RWPE1 (cell line): ENCODE data around the gene CRYBA1.

ENCODE experiments used
- CTCF ChIA-PET: fragments of 350-600 bp; sonication (Branson Sonifier 250); formaldehyde crosslinking; extraction: SDS; loops from one replicate; lab custom pipeline; 2021; lab: Yijun Ruan, JAX
- POLR2A ChIA-PET: fragments of 400-600 bp; formaldehyde crosslinking; extraction: SDS; loops from one replicate; lab custom pipeline; 2020; ENCODE audit warnings: antibody characterized with exemption; ENCODE audit not compliant: low non-redundant PET; lab: Yijun Ruan, JAX
- DNase-seq: peaks from one replicate; pipeline ENCODE4 v3.0.0; 2012; ENCODE audit warnings: low spot score
- H3K27ac ChIP-seq: fragments of 450-650 bp; 2 replicates; pipeline ENCODE4 v1.5.1; 2017
- TF ChIP-seq, protein P1 (sequence below): fragments of 450-650 bp; conservative IDR thresholded peaks from 2 replicates; pipeline ENCODE4 v1.5.1; 2017; ENCODE audit warnings: low read depth, mild to moderate bottlenecking

CRYBA1 gene

GRCh38 chr17:29250666-29251065, 4.0 kb downstream of the CRYBA1 start:
- no peak for DNase-seq
- POLR2A ChIA-PET, result no interaction called here

DNA sequence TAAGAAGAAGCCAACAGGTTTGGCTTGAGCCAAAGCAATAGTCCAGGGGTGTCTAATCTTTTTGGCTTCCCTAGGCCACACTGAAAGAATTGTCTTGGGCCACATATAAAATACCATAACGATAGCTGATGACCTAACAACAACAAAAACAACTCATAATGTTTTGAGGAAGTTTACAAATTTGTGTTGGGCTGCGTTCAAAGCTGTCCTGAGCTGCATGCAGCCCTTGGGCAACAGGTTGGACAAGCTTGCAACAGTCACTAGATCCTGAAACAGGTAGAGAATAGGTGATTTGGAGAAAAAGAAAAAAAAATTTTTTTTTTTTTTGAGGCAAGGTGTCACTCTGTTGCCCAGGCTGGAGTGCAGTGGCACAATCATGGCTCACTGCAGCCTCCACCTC, 4.5 kb downstream of the CRYBA1 start:
- H3K27ac ChIP-seq, result no peak overlapping the region
- POLR2A ChIA-PET, result no interaction called here
- CTCF ChIA-PET, result interaction anchor here (0.5 to 1.3 kb wide), 3 partner anchors 9 to 441 kb away, joined by 3 to 5 read pairs (median 3); no protein-coding TSS in a partner anchor
- TF ChIP-seq, protein P1, sequence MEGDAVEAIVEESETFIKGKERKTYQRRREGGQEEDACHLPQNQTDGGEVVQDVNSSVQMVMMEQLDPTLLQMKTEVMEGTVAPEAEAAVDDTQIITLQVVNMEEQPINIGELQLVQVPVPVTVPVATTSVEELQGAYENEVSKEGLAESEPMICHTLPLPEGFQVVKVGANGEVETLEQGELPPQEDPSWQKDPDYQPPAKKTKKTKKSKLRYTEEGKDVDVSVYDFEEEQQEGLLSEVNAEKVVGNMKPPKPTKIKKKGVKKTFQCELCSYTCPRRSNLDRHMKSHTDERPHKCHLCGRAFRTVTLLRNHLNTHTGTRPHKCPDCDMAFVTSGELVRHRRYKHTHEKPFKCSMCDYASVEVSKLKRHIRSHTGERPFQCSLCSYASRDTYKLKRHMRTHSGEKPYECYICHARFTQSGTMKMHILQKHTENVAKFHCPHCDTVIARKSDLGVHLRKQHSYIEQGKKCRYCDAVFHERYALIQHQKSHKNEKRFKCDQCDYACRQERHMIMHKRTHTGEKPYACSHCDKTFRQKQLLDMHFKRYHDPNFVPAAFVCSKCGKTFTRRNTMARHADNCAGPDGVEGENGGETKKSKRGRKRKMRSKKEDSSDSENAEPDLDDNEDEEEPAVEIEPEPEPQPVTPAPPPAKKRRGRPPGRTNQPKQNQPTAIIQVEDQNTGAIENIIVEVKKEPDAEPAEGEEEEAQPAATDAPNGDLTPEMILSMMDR, result no peak
- no peak for DNase-seq

More at GRCh38 chr17:29250666-29251065, 4.0 kb downstream of the CRYBA1 start:
- TF ChIP-seq, protein P1, result no peak
- CTCF ChIA-PET, result interaction anchor here (1.3 to 2.0 kb wide), 2 partner anchors 31 to 106 kb away, joined by 3 to 8 read pairs; no protein-coding TSS in a partner anchor
- no peak overlapping the region for H3K27ac ChIP-seq

GRCh38 chr17:29252101-29252791, 5.6 kb downstream of the CRYBA1 start:
- DNase-seq, result peak; percentile 29
- no peak overlapping the region for H3K27ac ChIP-seq
- POLR2A ChIA-PET, result no interaction called here
- TF ChIP-seq, protein P1, result no peak
- CTCF ChIA-PET, result interaction anchor here (0.5 kb wide), 1 partner anchor 11 kb away, joined by 3 read pairs; no protein-coding TSS in a partner anchor

- ChIA-PET POLR2A (no interaction called here), CTCF (no interaction called here)
- TF ChIP-seq, protein P1, result no peak
- H3K27ac ChIP-seq, result no peak overlapping the region
- DNase-seq, result no peak
Measured at GRCh38 chr17:29253037-29253436, 6.4 kb downstream of the CRYBA1 start.

DNA sequence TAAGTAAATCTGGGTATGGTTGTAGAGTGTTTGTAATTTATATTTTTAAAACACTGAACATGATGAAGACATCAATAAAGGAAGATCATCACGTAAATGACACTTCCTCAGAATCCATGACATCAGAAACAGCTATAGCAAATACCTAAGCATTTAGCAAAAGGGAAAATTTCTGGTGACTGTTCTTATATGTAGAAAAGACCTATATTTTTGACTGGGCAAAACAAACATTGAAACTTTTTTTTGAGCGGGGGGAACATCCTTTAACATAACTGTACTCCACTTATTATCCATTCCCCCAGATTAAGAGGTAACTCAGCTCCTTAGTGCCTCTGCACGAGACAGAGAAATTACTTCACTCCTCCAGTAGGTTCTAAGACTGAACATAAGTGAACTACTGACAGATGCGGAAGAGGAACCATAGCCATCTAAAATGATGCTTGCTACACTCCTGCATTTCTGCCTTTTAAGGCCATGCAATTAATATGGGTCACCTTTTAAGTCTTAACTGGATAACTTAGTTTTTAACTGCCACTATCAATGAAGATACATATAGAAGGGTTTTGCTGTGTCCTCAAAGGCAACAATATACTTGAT, 9.4 kb downstream of the CRYBA1 start:
- no peak for DNase-seq
- H3K27ac ChIP-seq, result no peak overlapping the region
- ChIA-PET POLR2A (no interaction called here), CTCF (interaction anchor here (0.8 to 1.5 kb wide), 4 partner anchors 16 to 139 kb away, joined by 3 to 13 read pairs (median 5); no protein-coding TSS in a partner anchor)
- TF ChIP-seq, protein P1, result no peak

DNA sequence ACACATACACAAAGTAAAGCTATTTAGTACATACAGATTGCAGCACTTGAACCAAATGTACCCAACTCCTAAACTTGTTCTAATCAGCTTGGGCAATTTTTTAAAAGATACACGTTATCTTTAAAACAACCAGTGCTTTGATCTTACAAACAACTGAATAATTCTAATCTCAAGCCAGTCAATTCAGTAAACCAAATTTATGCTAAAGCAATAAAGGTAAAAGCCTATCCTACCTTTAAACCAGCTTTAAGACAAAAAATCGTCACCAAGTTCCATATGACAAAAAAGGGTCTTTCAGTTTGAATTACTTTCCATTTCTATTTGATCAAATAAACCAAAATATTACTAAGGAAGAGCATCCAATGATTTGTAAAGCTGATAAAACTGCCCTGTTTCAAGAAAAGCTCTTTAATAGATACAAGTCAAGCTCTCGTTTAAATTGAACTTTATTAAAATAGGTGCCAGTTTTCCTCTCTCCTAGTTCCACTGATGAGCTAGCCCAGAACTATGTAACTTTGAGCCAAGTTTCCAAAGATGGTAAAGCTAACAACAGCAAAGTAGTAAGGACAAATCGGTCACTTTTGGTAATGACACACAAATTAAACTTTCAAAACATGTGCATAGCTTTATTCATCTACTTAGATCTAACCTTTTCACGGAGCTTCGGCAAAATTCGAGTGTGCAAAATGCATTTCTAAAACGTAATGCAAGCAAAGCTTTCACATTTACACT, 10.2 kb downstream of the CRYBA1 start:
- no peak for DNase-seq
- TF ChIP-seq, protein P1, result no peak
- H3K27ac ChIP-seq, result no peak overlapping the region
- POLR2A ChIA-PET, result no interaction called here
- CTCF ChIA-PET, result interaction anchor here (0.6 to 1.5 kb wide), 5 partner anchors 11 to 140 kb away, joined by 3 to 13 read pairs (median 4); no protein-coding TSS in a partner anchor
